HG02763 (cell line): ENCODE data around the gene PHYHIPL.
"Not testable (repeated sequence)": the region's sequence is repeated elsewhere in the genome, so short reads cannot be mapped to it uniquely, and the experiment has no call there.

Source experiments
- ATAC-seq: cut with Tn5 transposase; IDR thresholded peaks from one replicate; pipeline ENCODE4 v1.9.1; 2021; ENCODE audit warnings: mild to moderate bottlenecking, moderate library complexity; ENCODE audit not compliant: unreplicated experiment

Gene PHYHIPL

DNA sequence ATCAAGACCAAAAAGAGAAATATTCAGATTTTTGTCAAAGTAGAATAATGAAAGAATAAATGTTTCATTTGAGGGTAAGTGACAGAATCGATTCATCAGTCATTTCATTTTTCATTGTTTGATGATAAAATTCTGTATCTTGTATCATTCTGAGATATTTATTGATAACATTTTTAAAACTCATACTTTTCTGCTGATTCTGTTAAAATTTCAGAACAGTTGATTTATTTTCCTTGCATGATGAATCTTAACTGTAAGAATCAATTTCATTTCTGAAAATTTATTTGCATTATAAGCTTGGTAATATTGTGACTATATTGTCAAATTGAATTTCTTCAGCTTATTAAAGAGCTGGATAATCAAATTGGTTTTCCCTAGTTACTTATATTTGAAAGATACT is 13.9 kb downstream of the PHYHIPL start:
- ATAC-seq: no peak

DNA sequence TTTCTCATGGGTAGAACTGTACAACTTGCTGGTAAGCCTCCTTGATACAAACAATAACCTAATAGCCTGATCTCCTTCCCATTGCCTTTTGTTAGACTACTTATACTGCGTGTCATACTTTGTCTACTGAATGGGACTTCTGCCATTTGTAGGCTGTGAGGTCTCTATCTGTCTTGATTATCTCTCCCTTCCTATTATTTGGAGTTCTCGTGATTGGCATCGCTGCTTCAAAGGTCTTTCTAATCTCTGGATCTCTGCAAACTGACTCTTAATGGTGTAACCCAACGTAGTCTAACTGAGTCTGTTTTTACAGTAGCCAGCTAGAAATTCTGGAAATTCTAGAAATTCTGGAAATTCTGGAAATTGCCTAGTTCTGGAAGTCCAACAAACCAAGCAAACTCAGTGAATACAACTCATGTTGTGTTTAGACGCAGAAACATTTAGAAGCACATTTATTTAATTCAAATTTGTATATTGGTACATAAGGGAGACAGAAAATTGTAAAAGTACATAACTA is 29.8 kb downstream of the PHYHIPL start:
- no peak for ATAC-seq

DNA sequence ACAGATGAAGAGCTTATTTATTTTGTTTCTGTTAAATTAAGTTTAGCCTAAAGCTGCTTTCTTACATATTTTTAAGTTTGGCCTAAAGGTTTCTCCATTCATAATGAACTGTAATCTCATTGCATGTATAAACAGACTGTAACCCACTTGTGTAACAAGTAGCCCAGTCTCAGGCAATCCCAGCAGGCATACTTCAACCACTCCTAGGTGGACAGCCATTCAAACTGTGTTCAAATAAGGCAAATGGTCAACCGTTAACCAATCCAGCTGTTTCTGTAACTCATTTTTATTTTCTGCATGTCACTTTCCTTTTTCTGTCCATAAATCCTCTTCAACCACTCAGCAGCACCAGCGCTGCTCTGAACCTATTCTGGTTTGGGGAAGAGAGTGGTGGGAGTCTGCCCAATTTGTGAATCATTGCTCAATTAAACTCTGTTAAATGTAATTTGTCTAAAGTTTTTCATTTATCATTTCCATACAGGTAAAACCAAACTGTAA is 35.9 kb downstream of the PHYHIPL start:
- no peak for ATAC-seq

DNA sequence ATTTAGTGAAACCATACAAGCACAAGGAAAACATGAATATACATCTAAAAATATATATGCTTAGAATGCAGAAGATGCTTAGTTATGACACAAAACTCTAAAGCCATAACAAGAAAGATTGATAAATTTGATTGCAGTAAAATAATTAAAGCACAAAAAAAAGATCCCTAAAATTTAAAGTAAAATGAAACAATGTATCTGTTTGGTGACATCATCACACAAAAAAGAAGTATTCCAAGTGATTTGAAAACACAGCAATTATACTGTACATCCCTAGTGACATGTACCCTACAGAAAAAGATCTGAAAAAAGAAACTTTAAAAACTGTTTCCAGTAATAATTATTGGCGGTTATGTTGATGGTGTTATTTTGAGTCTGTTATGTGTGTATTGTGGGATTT is 37.7 kb downstream of the PHYHIPL start:
- ATAC-seq: no peak

DNA sequence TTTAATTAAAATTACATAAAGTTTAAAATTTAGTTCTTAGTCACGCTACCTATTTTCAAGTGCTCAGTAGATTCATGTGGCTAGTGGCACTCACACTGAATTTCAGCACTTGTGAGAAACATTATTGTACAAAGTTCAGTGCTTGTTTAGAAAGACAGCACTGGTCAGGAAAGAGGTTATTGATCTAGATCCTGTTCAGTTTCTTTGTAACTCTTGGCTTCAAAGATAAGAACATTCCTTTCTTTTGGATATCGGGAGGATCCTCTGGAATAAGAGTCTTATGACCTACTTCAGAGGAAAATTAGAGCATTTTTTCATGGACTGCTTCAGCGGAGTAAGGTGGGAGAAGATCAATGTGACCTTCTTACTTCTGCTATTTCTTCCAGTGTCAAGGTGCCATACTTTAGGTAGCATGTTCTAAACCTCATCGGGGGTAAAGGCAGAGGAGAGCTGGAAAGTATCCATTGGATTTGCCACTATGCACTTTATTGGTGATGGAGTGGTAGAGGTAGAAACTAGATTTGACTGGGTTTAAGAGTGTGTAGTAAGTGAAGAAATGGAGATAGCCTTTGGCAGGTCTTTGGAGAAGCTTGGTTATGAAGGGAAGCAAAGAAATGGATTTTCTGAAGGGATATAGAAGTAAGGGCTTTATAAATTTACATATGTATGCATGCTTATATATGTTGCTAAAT is 39.9 kb downstream of the PHYHIPL start:
- no peak for ATAC-seq

DNA sequence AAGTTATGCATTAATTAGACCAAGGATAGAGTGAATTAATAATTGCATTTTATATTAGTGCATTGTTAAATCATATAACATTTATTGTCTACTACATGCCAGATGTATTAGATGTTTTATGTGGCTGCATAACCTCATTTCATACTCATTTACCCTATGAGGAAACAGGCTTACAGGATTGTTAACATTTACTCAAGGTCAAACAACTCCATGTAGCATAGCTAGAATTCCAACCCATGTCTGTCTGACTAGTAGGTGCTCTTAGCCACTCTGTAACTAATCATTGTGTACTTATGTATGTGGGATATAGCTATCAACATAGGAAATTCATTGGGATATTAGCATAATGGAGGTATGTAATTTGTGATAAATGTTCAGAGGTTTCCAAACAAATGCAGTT is 46.3 kb downstream of the PHYHIPL start:
- no peak for ATAC-seq

DNA sequence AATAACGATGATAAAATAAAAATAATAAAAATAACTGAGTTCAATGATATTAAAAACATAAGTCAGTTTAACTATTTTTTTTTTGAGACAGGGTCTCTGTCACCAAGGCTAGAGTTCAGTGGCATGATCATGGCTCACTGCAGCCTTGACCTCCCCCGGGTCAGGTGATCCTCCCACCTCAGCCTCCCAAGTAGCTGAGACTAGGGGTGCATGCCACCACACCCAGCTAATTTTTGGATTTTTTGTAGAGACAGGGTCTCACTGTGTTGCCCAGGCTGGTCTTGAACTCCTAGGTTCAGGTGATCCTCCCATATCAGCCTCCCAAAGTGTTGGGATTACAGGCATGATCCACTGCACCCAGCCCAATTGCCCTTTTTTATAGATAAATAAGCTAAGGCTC is 47.2 kb downstream of the PHYHIPL start:
- not testable (repeated sequence) for ATAC-seq

DNA sequence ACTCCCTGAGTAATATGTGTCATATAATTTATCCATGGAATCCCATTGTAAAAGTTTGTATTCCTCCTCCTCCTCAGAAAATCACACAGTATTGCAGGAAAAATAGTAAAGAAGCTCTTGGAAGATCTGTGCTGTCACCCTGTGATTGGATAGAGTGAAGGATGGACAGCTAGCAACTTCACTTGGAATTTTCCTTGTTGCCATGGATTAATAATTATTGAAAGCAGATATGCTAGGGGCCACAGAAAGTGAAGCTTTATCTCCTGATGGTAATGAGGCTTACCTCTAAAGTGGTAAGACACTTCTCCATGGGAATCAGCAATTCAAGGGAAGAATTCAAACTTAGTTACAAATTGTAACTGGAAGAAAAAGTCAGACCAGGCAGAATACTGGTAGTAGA is 48.8 kb downstream of the PHYHIPL start:
- no peak for ATAC-seq

DNA sequence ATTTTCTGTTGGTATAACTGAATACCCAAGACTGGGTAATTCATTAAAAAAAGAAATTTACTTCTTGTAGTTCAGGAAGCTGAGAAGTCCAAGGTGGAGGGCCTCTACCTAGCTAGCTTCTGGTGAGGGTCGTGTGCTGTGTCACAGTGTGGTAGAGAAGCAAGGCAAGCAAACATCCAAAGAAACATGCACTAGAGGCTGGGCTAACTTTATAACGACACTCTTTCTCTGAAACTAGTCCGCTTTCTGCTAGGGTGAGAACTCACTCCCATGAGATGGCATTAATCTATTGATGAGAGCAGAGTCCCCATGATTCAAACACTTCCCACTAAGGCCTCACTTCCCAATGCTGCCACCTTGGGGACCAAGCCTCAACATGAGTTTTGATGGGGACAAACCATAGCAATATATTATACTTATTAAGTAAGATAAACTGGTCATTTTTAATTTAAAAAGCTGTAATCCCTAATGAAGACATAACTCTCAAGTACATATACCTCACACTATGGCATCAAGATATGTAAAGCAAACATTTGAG is 50.8 kb downstream of the PHYHIPL start:
- no peak for ATAC-seq

DNA sequence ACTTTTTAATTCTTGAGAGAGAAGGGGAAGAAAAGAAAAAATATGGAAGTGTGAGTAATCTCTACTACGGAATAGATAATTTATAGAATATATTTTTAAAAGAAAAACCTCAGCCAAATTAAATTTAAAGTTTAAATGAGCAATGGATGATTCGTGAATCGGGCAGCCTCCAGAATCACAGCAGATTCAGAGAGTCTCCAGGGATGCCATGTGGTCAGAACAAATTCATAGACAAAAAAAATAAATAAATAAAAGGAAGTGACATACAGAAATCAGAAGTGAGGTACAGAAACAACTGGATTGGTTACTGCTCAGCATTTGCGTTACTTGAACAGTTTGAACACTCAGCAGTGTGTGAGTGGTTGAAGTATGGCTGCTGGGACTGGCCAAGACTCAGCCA is 53.0 kb downstream of the PHYHIPL start:
- no peak for ATAC-seq

DNA sequence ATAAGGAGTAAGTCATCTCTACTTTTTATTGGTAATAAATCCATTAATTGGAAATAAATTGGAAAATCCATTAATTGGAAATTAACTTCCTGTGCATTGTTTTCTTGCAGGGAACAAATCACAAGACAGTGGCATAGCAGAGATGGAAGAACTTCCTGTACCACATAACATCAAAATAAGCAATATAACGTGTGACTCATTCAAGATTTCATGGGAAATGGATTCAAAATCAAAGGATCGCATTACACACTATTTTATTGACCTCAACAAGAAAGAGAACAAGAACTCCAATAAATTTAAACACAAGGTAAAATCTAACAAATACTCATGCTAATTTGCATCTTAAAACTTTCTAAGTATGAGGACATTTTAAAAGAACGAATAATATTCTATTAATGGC is 57.8 kb downstream of the PHYHIPL start:
- ATAC-seq: no peak

DNA sequence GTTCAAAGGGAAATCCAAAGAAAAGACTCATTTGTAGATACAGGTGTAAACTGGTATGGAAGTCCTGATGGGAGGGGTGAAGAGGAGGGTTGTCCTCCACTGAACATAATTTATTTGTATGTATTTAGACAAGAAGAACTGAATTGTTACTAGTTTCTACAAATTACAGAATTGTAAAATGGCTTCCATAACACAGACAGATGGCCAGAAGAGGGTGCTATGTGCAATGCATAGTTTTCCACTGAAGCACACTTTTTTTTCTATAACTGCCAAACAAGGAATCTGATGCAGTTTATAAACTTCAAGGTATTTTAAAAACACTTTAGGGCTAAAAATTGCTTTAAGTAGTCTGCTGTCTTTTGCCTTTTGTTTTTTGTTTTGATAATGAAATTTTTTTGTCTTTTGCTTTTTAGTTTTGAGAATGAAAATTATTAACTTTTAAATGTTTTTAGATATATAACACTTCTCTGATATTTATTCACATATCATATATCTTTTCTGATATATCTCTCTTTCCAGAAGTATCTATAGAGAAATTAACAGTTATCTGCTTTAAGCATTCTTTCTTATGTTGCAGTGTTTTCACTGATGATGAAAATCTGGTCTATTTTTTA is 58.5 kb downstream of the PHYHIPL start:
- no peak for ATAC-seq

DNA sequence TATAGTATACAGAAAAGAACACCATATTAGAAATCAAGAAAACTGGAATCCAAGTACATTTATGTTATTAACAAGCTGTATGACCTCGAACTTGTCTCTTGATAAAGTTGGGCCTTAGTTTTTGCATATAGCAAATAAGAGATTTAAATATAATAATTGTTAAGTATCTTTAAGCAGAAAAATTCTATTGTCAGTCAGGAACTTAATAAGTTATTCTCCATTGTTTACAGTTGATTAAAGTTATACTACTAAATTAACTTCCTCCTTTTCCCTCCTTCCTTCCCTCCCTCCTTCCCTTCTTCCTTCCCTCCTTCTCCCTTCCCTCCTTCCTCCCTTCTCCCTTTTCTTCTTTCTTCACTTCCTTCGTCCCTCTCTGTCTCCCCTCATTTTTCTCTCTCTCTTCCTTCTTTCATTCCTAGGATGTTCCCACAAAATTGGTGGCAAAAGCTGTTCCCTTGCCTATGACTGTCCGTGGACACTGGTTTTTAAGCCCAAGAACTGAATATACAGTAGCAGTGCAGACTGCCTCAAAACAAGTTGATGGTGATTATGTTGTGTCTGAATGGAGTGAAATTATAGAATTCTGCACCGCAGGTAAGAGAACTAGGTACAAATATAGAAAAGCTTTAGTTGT is 59.7 kb downstream of the PHYHIPL start:
- no peak for ATAC-seq

DNA sequence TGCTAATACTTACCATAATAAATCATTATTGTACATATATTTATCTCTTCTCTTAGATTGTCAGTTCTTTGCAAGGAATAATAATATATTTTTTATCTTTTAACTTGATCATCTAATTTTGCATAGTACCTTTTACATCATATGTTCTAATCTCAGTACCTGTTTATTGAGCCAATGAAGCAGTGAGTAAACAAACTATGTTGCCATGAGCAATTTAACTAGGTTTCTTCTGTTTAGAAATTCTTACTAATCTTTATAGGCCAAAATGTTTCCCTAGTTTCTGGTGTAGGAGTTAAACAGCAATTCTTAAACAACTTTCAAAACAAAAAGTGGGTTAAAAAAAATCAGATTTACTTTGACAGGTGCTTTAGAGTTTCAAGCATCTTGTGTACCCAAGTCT is 61.3 kb downstream of the PHYHIPL start:
- ATAC-seq: no peak

DNA sequence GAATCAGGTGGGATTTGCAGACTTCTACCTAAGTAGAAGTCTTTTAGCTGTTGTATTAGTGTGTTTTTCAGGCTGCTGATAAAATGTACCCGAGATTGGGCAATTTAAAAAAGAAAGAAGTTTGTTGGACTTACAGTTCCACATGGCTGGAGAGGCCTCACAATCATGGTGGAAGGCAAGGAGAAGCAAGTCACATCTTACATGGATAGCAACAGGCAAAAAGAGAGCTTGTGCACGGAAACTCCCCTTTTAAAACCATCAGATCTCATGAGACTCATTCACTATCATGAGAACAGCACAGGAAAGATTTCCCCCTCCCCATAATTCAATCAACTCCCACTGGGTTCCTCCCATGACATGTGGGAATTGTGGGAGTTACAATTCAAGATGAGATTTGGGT is 62.7 kb downstream of the PHYHIPL start:
- not testable (repeated sequence) for ATAC-seq

DNA sequence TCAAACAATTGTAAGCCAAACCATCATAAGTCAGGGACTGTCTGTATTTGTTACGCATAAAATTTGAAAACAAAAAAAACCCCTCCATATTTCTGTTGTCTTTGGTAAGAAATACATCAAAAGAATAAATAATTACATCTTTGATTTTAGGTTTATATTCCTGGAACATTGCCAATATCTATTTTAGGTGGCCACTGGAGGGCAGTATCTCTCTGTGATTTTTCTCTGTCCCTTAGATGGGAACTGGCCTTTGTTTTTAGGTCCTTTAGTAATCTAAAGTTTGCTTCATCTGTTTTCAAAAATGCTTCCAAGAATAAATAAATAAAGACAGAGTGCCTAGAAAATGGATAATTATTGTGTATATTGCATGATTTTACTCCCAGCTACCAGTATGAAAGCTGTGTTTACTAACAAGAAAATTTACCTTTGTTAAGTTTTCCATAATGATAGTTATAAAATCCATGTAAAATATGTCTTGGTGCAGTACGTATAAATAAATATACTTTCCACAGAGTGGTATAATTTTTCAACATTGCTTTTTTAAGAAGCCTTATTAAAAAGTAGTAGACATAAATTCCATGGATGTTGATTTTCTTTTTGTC is 64.2 kb downstream of the PHYHIPL start:
- ATAC-seq: no peak

DNA sequence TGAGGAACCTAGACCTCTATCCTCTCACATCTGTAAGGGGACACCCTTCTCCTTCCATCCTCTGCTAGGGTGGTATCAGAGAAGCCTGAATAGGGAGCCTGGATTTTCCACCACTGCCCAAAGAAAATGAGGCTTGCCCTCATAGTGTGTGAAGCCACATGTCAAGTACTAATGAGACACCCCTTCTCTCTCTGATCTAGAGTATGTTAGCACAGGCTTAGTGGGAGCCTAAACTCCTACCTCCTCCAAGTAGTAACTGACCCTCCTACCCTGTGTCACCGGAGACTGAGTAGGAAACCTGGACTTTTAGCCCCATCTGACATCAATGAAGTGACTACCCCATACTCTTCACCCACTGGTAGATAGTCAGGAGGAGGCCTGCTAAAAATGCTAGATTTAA is 65.6 kb downstream of the PHYHIPL start:
- no peak for ATAC-seq

DNA sequence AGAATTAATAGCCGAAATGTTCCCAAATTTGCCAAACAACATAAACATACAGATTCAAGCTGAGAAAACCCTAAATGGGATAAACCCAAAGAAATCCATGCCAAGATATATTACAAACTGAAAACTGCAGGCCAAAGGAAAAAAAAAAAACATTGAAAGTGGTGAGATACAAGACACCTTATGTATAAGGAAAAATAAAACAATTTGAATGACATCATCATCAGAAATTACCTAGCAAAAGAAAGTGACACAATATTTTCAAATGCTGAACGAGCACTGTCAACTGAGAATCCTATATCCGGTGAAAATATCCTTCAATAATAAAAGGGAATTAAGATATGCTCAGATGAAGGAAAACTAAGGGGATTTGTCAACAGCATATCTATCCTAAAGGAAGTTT is 66.5 kb downstream of the PHYHIPL start:
- ATAC-seq: no peak

DNA sequence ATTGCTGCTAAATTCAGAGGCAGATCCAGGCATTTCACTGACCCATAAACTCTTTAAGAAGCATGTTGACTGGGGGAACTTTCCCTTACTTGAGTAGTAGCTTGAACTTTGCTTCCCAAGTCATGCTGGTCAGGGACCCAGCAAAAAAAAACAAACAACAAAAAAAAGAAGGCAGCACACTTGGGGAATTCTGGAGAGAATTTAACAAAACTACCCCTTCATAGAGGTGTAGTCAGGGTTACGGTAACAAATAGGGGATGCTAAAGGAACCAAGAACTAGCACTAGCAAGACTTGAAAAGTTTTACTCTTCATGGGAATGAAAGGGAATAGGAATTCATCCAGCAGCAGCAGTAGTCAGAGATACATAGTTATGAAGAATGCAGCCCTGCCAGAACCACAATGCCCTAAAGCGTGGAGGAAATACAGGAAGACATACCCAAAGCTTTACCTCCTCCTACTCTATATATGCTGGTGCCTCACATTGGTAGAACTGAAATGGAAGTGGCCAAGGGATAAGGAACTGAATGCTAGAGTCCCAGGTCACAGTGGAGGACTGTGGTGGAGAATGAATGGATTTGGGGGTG is 67.3 kb downstream of the PHYHIPL start:
- ATAC-seq: no peak

DNA sequence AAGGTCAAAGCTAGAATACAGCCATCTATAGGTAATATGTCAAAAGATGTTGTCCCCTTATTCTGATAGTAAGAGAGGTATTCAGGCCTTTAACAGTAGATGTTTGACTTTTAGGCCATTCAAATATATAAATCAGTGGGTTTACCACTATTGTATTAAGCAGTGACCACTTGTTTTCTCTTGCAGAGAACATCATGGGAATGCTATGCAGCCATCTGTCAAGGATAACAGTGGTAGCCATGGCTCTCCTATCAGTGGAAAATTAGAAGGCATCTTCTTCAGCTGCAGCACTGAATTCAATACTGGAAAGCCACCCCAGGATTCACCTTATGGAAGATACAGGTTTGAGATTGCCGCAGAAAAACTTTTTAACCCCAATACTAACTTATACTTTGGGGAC is 68.4 kb downstream of the PHYHIPL start:
- no peak for ATAC-seq

DNA sequence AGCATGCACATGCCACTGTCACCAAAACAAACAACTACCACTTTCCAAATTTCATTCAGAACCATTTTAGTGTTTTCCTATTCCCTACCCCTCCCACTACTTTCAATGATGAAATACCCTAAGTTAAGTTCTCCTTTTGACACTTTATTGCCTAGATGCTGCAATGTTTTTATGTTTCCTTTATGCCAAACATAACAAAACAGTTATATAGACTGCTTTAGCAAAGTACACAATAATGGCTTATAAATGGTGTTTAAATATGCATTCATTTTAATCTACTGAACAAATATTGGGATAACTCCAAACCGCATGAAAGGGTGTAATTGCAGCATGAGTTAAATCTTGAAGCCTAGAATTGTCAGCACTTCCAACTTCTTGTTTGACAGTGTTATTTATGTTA is 69.2 kb downstream of the PHYHIPL start:
- ATAC-seq: no peak
